Fibroblast of the aortic adventitia (primary cell): Measurements from ENCODE around the gene PI3. TPM values are rescaled to one million over a fixed set of nuclear protein-coding genes. Genes with fewer than 3 reads are reported as not detected.

ENCODE experiments used
- DNase-seq: peaks from one replicate; pipeline ENCODE4 v3.0.0-alpha.2; 2010; ENCODE audit warnings: low read depth
- H3K4me3 ChIP-seq: 2 replicates; pipeline ENCODE4 v1.5.1; 2011; ENCODE audit warnings: low read depth, mild to moderate bottlenecking, control low read depth, low read length, moderate library complexity
- total RNA-seq: library from RNA; depleted of rRNA; stranded (reverse); fragments of >200 nt; gene quantifications from 2 replicates; pipeline ENCODE4 v1.2.3, GENCODE V29; 2012; ENCODE audit warnings: low replicate concordance
- TF ChIP-seq, protein P1 (sequence below): IDR thresholded peaks from 2 replicates; pipeline ENCODE4 v1.5.1; 2011; ENCODE audit warnings: mild to moderate bottlenecking, low read length, control low read depth, inconsistent platforms; ENCODE audit not compliant: insufficient read depth

PI3 gene
- total RNA-seq, 1 donor: not detected

DNA sequence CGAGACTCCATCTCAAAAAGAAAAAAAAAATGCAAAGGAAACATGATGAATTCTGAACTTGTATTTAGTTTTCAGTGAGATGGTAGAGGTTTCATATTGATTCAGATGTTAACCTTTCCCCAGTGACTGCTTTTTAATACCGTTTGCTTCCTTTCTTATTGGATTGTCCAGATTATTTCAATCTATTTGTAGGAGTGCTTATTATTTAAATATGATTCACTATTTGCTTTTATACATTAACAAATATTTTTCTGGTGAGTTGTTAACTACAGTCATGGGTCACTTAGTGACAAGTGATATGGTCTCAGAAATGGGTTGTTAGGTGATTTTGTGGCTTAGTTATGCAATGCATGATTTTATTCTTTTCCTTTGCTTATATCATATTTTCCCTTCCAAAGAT lies 8.4 kb downstream of the PI3 start:
- no peak for DNase-seq
- TF ChIP-seq, protein P1, sequence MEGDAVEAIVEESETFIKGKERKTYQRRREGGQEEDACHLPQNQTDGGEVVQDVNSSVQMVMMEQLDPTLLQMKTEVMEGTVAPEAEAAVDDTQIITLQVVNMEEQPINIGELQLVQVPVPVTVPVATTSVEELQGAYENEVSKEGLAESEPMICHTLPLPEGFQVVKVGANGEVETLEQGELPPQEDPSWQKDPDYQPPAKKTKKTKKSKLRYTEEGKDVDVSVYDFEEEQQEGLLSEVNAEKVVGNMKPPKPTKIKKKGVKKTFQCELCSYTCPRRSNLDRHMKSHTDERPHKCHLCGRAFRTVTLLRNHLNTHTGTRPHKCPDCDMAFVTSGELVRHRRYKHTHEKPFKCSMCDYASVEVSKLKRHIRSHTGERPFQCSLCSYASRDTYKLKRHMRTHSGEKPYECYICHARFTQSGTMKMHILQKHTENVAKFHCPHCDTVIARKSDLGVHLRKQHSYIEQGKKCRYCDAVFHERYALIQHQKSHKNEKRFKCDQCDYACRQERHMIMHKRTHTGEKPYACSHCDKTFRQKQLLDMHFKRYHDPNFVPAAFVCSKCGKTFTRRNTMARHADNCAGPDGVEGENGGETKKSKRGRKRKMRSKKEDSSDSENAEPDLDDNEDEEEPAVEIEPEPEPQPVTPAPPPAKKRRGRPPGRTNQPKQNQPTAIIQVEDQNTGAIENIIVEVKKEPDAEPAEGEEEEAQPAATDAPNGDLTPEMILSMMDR: no peak
- no peak overlapping the region for H3K4me3 ChIP-seq

DNA sequence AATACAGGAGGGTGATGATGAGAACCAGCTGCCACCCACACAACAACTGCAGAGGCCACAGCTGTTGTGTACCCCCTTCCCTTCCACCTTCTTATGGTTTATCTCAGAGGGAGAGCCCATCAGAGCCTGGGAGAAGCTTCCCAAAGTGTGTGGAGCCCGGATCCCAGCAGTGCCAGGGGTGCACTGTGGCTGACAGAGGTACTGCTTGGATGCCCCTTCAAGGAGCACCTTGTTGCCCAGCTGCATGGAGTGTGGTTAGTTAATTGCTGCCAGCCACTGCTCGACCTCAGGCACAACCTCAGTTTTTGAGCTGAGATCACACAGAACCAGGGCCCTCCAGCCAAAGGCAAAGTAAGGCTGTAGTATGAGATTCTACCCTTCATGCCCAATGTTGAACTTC lies 13.0 kb downstream of the PI3 start:
- no peak overlapping the region for H3K4me3 ChIP-seq
- TF ChIP-seq, protein P1: no peak
- DNase-seq: no peak

DNA sequence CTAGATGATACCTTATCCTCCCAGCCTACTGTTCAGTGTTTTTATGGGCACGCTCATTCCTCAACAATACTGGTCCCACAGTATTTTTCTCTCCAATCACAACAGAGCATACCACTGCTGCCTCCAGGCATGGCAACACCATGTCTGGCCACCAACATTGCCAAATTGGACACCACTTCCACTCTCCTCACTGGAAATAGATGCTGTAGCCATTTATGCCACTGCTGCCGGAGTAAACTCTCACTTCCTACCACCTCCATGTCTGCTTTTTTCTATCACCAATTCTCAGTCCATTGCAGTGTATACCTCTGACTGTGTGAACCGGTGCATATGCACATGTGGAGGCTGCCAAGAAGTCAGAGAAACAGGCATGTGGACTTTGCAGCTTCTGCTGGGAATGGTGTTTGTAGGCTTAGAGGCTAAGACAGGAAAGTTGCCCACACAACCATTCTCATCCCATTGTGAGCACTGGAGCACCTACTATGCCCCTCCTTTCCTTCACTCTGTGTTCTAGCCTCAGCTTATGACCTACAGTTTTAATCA lies 14.4 kb downstream of the PI3 start:
- H3K4me3 ChIP-seq: no peak overlapping the region
- DNase-seq: no peak
- TF ChIP-seq, protein P1: no peak

DNA sequence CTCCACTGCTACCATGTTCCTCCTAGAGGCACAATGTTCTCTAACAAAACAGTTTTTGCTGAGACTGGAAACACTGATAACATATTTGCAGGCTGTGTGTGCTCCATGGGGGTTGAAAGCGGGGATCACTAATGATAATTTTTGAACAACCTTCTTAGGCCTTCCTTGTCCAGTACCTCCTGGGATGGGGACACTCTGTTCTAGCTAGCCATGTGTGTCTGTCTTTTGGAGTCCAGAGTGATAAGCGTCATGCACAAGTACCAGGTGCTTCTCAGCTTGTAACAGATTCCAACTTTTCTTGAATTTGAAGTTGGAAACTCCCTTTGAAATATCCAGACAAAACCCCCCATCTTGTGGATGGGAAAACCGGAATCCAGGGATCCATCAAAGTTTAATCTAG lies 15.2 kb downstream of the PI3 start:
- TF ChIP-seq, protein P1: no peak
- no peak for DNase-seq

DNA sequence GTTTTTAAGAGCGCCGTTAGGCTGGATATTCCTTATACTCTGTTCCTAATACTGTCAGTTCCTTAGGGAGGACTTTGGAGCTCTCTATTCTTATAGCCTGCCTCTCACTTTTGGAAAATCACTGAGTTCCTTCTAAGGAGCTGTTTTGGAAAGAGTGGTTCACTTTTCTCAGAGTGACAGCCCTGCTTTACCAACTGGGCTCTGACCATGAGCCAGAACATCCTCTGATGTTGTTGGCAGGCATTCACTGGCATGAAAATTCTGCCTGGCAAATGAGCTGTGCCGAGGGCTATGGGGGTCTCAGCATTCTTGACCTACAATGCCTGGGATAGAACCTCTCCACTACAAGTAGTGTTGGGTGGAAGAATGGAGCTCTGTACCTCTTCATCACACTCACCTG lies 17.2 kb downstream of the PI3 start:
- TF ChIP-seq, protein P1: no peak

More for the DNA sequence above, 15.2 kb downstream of the PI3 start:
- no peak overlapping the region for H3K4me3 ChIP-seq

DNA sequence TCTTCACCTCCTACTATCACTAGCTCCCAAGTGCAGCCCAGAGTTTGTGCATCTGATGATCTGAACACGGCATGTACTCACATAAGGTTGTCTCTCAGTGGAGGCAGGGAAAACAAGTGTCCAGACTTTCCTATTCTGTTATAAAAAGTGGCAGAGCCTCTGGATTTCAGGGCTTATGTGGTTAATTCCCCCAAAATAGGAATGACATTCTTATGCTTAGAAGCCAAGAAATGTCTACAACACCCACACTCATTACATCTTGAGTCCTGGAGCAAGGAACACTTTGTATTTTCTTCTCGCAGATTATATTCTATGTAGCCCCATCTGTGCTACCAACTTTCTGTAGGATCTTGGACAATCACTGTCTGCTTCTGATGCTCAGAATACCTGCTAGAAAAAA lies 18.6 kb downstream of the PI3 start:
- TF ChIP-seq, protein P1: no peak
- DNase-seq: no peak
- no peak overlapping the region for H3K4me3 ChIP-seq

More for the DNA sequence above, 17.2 kb downstream of the PI3 start:
- DNase-seq: no peak
- no peak overlapping the region for H3K4me3 ChIP-seq

DNA sequence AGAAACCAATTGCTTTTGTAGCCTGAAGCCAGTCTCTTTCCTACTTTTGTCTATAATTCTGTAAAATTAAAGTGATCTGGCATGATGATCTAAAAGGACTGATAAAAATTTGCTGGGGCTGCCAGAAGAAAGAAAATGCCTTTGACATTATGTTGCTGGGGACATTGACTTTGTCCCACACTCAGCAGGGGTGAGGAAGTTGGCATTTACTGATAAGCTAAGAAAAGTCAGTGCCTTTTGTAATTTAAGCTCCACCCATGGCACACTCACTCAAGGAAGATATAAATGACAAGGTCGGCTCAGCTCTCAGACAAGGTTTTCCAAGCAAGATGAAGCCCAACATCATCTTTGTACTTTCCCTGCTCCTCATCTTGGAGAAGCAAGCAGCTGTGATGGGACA lies 32.0 kb downstream of the PI3 start, which contains the start of gene SEMG1:
Gene SEMG1 (plus strand): TSS at position 309 of the 400 bp plus-strand sequence. CDS start 21 bp downstream, at position 330.
- H3K4me3 ChIP-seq: no peak within 1 kb of the TSS
- TF ChIP-seq, protein P1: no peak
- no peak for DNase-seq
